ENCODE measurements around the gene NCAM1. TPM values are rescaled to one million over a fixed set of nuclear protein-coding genes. Genes with fewer than 3 reads are reported as not detected.

Gene NCAM1
- total RNA-seq, 1 donor from 2014 or later: not detected

DNA sequence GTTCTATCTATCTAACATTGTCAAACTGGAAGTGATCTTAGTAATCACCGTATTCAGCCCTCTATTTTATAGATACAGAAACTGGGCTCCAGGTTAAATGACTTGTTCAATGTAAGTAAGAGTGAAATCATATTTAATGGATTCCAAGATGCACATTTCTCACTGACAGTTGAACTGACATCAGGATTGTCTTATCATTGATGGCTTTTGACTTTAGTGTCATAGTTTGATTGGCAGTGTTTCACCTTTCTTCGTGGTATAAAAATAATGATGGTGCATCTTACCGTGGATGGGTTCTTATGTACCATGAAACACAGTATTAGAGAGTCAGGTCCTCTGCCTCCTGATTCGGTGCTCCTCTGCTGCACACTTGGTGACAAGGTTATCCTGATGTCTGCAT lies 123.1 kb downstream of the NCAM1 start:
- Mint-ChIP-seq H3K36me3 (ENCODE audit: low read depth) (no peaks in the 10 kb centered on the region), H3K4me3 (no peak overlapping the region), H3K9me3 (no peaks in the 10 kb centered on the region), H3K27me3 (ENCODE audit: insufficient read depth) (no peaks in the 10 kb centered on the region), H3K27ac (no peak overlapping the region), H3K4me1 (ENCODE audit: low read depth) (no peaks in the 10 kb centered on the region)
- intact Hi-C loops (cut with micrococcal nuclease): no loop called here
- no peak for DNase-seq (ENCODE audit: low spot score)

DNA sequence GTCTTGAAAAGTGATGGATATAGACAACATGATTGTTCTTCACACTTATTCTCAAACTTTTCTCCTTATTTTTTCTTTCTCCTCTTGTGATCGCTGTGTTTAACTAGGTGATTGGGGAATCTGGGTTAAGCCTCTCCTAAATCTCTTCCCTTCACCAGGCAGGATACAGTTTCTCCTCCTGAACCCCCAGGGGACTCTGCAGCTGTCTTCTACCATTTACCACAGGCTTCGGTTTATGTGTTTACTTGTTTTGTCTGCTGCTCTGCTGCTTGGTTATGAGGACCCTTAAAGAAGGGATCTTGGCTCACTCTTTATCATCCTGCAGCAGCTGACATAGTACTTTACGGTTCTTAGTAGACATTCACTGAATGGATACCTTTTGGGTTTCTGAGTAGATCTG lies 124.2 kb downstream of the NCAM1 start:
- Mint-ChIP-seq H3K4me1 (ENCODE audit: low read depth) (no peaks in the 10 kb centered on the region), H3K27me3 (ENCODE audit: insufficient read depth) (no peaks in the 10 kb centered on the region), H3K9me3 (no peaks in the 10 kb centered on the region), H3K36me3 (ENCODE audit: low read depth) (no peaks in the 10 kb centered on the region), H3K27ac (no peak overlapping the region), H3K4me3 (no peak overlapping the region)
- no peak for DNase-seq (ENCODE audit: low spot score)
- intact Hi-C loops (cut with micrococcal nuclease): no loop called here

DNA sequence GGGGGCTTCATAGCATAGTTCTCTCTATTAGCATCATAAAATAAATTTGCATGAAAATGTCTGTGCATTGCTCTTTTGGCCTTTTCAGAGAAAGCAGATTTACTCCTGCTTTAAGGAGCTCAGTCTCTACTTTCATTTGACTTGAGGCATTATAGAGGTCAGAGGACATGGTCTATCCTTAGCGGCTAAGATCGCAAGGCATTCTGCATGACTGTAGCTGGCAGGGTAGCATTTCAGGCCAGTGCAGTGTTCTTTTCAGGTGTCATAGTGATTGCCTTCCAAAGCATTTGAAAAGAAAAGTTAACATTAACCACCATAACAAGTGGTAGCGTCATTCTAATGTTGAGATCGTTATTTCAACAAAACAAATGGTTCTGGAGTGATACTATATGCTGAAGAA lies 126.5 kb downstream of the NCAM1 start:
- DNase-seq (ENCODE audit: low spot score): no peak
- H3K4me1 Mint-ChIP-seq (ENCODE audit: low read depth): no peaks in the 10 kb centered on the region
- peaks cover 2% of the 10 kb centered on the region for H3K27me3 Mint-ChIP-seq (ENCODE audit: insufficient read depth)
- no peak overlapping the region for H3K4me3 Mint-ChIP-seq
- no peaks in the 10 kb centered on the region for H3K36me3 Mint-ChIP-seq (ENCODE audit: low read depth)
- no peaks in the 10 kb centered on the region for H3K9me3 Mint-ChIP-seq
- H3K27ac Mint-ChIP-seq: no peak overlapping the region
- intact Hi-C loops (cut with micrococcal nuclease): no loop called here

DNA sequence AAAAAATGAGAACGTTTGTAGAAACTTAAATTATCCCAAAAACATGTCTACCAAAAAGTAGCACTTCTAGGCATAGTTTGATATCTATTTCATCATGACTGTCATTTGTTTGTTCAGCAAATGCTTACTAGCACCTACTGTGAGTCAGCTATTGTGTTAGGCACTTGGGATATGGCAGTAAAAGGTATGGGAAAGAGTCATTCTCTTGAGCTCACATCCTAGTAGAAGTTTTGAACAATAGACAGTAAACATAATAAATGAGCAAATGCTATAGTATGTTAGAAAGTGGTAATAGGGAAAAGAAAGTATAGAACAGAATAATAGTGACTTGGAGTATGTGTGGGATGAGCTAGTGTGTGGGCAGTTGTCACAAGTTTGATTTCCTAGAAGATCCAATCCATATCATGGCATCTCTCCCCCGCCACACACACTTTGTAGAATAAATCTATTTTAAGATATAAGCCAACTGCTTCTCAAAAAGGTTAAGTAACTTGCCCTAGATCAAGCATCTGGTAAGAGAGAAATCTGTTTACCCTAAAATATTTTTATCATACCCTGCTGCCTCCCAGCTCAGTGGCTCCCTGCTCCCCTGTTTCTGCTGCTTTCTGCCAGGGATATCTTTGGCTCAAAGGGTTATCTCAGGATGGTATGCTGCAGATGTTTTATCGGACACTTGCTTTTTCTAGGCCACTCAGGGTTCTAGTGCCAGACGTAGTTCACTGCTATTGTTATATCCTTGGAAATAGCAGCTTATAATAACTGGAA lies 129.7 kb downstream of the NCAM1 start:
- Mint-ChIP-seq H3K4me1 (ENCODE audit: low read depth) (no peaks in the 10 kb centered on the region), H3K9me3 (no peaks in the 10 kb centered on the region), H3K4me3 (no peak overlapping the region), H3K36me3 (ENCODE audit: low read depth) (no peaks in the 10 kb centered on the region), H3K27ac (no peak overlapping the region), H3K27me3 (ENCODE audit: insufficient read depth) (peaks cover 2% of the 10 kb centered on the region)
- DNase-seq (ENCODE audit: low spot score): no peak
- intact Hi-C loops (cut with micrococcal nuclease): no loop called here

DNA sequence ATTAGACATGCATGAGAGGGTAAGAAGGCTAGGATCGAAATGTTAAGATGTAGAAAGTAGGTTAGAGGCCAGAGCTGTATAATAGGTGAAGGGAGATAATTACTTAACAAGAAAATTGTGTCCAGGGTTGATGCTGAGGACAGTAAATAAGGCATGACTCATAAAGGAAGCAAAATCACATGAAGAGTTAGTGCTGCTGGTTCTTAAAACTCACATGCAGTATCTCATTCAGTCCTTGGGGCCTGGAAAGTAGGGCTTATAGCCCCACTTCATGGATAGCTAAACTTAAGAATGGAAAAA lies 130.2 kb downstream of the NCAM1 start:
- H3K27ac Mint-ChIP-seq: no peak overlapping the region
- no peaks in the 10 kb centered on the region for H3K36me3 Mint-ChIP-seq (ENCODE audit: low read depth)
- intact Hi-C loops (cut with micrococcal nuclease): no loop called here
- H3K9me3 Mint-ChIP-seq: no peaks in the 10 kb centered on the region
- DNase-seq (ENCODE audit: low spot score): no peak
- peaks cover 2% of the 10 kb centered on the region for H3K27me3 Mint-ChIP-seq (ENCODE audit: insufficient read depth)
- H3K4me1 Mint-ChIP-seq (ENCODE audit: low read depth): no peaks in the 10 kb centered on the region
- H3K4me3 Mint-ChIP-seq: no peak overlapping the region

DNA sequence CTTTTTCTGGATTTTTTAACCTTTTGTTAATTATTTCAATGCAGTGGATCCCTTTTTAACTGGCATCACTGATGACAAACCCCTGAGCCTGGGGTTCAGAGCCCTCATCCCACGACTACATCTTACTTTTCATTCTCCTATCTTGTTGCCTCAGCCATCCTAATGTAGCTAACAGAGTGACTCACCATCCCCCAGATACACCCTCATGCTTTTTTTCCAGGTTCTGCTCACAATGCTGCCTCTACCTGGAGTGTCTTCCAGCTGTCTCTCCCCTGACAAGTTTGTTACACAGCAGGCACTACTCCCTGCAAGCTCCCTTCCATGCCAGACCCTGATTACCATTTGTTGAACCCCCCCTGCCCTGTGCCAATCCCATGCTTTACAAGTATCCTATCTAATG lies 135.4 kb downstream of the NCAM1 start:
- no peak overlapping the region for H3K4me3 Mint-ChIP-seq
- intact Hi-C loops (cut with micrococcal nuclease): no loop called here

DNA sequence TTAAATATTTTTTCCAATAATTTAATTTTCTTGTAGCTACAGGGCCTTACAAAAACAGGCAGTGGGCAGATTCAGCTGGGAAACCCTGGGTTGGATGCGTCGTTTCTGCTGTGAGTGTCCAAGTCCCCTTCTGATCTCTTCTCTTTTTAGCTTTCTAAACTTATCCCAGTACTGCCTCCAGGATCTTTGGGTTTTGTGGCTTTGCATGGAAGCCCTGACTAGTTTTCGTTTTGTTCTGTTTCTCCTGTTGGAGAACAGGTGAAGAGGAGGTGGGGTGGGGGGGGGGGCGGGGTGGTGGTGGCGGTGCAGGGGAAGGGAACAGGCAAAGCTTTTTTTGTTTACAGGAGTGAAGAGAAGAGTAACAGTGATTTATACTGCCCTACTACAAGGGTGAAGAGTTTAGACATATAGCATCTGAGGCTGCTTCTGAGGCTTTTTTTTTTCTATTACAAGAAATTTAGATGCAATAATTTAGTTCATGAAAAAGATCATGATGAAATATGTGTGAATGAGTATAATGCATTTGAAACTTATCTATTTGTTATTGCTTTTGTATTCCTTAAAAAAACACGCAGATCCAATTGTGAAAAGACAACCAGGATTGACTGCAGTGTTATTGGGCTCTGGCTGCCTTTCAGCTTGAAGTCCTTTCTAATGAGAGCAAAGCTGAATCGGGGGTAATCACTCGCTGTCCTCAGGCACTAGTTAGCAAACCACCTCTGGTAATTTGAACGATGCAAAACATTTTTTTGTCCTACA lies 142.9 kb downstream of the NCAM1 start:
- no peaks in the 10 kb centered on the region for H3K9me3 Mint-ChIP-seq
- H3K36me3 Mint-ChIP-seq (ENCODE audit: low read depth): no peaks in the 10 kb centered on the region
- peaks cover 3% of the 10 kb centered on the region for H3K27me3 Mint-ChIP-seq (ENCODE audit: insufficient read depth)
- intact Hi-C loops (cut with micrococcal nuclease): no loop called here
- no peak overlapping the region for H3K27ac Mint-ChIP-seq
- no peak for DNase-seq (ENCODE audit: low spot score)
- H3K4me1 Mint-ChIP-seq (ENCODE audit: low read depth): no peaks in the 10 kb centered on the region
- H3K4me3 Mint-ChIP-seq: no peak overlapping the region

More for the DNA sequence above, 135.4 kb downstream of the NCAM1 start:
- H3K4me1 Mint-ChIP-seq (ENCODE audit: low read depth): no peaks in the 10 kb centered on the region
- H3K9me3 Mint-ChIP-seq: no peaks in the 10 kb centered on the region
- H3K27me3 Mint-ChIP-seq (ENCODE audit: insufficient read depth): peaks cover under 1% of the 10 kb centered on the region
- H3K36me3 Mint-ChIP-seq (ENCODE audit: low read depth): no peaks in the 10 kb centered on the region
- DNase-seq (ENCODE audit: low spot score): no peak
- no peak overlapping the region for H3K27ac Mint-ChIP-seq

DNA sequence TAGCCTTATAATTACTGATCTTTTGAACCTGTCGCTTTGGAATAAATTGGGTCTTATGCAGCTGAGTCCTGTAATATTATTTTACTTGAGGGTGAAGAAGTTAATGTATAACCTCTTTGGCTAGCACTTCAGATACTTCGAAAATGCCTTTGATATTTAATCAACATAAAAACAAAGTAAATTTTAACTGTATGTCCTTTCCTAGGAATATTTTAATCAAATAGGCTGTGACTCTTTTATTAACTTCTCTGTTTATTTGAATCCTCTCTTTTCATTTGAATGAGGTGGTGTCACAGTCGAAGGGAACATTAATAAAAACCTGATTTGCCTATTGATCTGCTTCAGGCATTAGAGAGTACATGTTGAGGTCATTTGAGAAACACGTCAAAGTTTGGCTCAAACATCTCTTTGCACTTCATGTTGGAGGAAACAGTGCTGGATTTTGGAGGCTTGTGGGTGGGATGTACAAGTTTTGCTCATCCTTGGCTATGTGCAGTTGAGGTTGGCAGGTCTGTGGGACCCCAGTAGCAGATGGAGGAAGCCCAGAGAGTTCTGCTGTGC lies 143.6 kb downstream of the NCAM1 start:
- H3K4me1 Mint-ChIP-seq (ENCODE audit: low read depth): no peaks in the 10 kb centered on the region
- no peak for DNase-seq (ENCODE audit: low spot score)
- no peaks in the 10 kb centered on the region for H3K36me3 Mint-ChIP-seq (ENCODE audit: low read depth)
- no peak overlapping the region for H3K27ac Mint-ChIP-seq
- intact Hi-C loops (cut with micrococcal nuclease): no loop called here
- peaks cover 3% of the 10 kb centered on the region for H3K27me3 Mint-ChIP-seq (ENCODE audit: insufficient read depth)
- no peak overlapping the region for H3K4me3 Mint-ChIP-seq
- H3K9me3 Mint-ChIP-seq: no peaks in the 10 kb centered on the region

DNA sequence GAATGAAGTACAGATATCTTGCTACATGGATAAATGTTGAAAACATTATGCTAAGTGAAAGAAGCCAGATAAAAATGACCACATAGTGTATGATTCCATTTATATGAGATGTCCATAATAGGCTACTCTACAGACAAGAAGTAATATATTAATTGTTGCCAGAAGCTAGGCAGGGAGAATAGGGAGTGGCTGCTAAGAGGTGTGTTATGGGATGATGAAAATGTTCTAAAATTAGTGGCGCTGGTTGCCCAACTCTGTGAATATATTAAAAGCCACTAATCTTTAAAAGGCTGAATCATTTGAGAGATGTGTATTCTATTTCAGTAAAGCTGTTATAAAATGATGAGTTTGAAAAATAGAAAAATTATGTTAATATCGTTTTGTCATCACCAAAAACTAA lies 144.4 kb downstream of the NCAM1 start:
- no peak overlapping the region for H3K27ac Mint-ChIP-seq
- no peak for DNase-seq (ENCODE audit: low spot score)
- H3K9me3 Mint-ChIP-seq: no peaks in the 10 kb centered on the region
- no peaks in the 10 kb centered on the region for H3K36me3 Mint-ChIP-seq (ENCODE audit: low read depth)
- H3K4me3 Mint-ChIP-seq: no peak overlapping the region
- peaks cover 3% of the 10 kb centered on the region for H3K27me3 Mint-ChIP-seq (ENCODE audit: insufficient read depth)
- no peaks in the 10 kb centered on the region for H3K4me1 Mint-ChIP-seq (ENCODE audit: low read depth)
- intact Hi-C loops (cut with micrococcal nuclease): no loop called here

DNA sequence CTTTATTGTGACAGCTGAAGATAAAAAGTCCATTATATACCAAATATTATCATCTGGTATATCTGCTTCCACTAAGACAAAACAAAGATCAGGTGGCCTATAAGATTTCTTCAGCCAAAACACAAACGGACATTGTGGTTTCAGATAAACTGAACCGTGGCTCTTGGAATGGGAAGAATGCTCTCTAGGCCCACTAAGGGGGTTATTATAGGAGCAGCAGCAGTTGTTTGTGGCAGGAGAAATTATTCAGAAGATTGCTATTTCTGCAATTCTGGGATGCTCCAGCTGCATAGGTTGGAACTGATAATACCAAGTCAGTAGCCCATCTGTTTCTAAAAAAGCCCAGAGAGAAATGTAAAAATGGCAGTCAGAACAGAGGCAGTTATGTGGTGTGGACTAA lies 145.3 kb downstream of the NCAM1 start:
- no peak overlapping the region for H3K27ac Mint-ChIP-seq
- no peak overlapping the region for H3K4me3 Mint-ChIP-seq
- no peak for DNase-seq (ENCODE audit: low spot score)
- no peaks in the 10 kb centered on the region for H3K4me1 Mint-ChIP-seq (ENCODE audit: low read depth)
- H3K27me3 Mint-ChIP-seq (ENCODE audit: insufficient read depth): peaks cover 3% of the 10 kb centered on the region
- no peaks in the 10 kb centered on the region for H3K36me3 Mint-ChIP-seq (ENCODE audit: low read depth)
- H3K9me3 Mint-ChIP-seq: no peaks in the 10 kb centered on the region
- intact Hi-C loops (cut with micrococcal nuclease): no loop called here

DNA sequence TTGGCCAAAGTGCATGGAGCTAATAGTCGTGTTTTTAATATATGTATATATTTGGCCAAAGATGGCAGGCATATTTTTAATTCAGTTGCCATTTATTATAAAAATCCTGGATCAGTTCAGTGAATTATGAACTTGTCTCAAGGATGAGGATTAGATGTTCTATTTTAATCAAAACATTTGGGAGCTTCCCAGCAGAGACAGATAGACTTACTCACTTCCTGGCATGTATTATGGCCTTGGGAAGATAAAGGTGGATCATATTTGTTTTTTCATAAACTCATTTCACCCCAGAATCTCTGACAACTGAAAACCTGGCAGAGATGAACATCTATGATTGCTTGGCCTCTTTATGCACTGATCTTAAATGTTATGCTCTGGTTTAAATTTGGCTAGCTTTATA lies 148.8 kb downstream of the NCAM1 start:
- Mint-ChIP-seq H3K36me3 (ENCODE audit: low read depth) (no peaks in the 10 kb centered on the region), H3K9me3 (no peaks in the 10 kb centered on the region), H3K27me3 (ENCODE audit: insufficient read depth) (no peaks in the 10 kb centered on the region), H3K4me3 (no peak overlapping the region), H3K4me1 (ENCODE audit: low read depth) (no peaks in the 10 kb centered on the region), H3K27ac (no peak overlapping the region)
- no peak for DNase-seq (ENCODE audit: low spot score)
- intact Hi-C loops (cut with micrococcal nuclease): loop anchor here (5.0 kb wide), 1 partner anchor 893 kb away; no protein-coding TSS in a partner anchor

DNA sequence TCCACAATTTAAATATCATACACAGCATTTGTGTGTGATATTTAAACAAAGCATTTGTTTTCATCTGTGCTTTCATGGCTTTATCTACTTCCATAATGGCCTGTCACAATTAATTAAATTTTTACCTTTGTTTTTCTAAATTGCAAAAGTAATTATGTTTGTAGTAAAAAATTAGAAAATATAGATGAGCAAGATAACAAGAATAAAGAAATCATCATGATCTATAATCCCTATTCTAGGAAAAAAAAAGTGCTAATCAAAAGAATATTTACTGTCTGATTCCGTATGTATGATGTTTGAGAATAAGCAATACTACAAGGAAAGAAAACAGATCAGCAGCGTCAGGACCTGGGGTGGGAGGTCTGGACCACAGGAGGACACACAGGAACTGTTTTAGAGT lies 149.9 kb downstream of the NCAM1 start:
- intact Hi-C loops (cut with micrococcal nuclease): loop anchor here (5.0 kb wide), 1 partner anchor 894 kb away; no protein-coding TSS in a partner anchor
- DNase-seq (ENCODE audit: low spot score): no peak
- Mint-ChIP-seq H3K27ac (no peak overlapping the region), H3K27me3 (ENCODE audit: insufficient read depth) (no peaks in the 10 kb centered on the region), H3K9me3 (no peaks in the 10 kb centered on the region), H3K4me1 (ENCODE audit: low read depth) (no peaks in the 10 kb centered on the region), H3K36me3 (ENCODE audit: low read depth) (no peaks in the 10 kb centered on the region), H3K4me3 (no peak overlapping the region)

DNA sequence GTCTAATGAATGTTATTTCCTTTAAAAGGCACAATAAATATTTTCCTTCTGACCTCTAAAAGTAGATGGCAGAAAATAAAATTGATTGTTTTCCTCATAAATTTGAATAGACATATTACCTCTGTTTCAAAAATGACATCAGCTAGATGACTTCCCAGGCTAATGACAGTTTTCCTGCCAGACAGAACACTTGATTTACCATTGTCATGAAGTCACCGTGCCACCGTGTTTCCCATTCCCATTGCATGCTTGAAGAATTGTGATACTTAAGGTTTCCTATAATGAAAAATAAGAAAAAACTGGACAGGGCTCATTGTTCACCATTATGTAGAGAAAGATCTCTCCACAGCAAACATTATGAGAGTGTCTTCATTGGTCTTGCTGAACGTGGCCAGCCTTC lies 151.1 kb downstream of the NCAM1 start:
- Mint-ChIP-seq H3K27me3 (ENCODE audit: insufficient read depth) (no peaks in the 10 kb centered on the region), H3K36me3 (ENCODE audit: low read depth) (no peaks in the 10 kb centered on the region)
- intact Hi-C loops (cut with micrococcal nuclease): loop anchor here (5.0 kb wide), 1 partner anchor 895 kb away; no protein-coding TSS in a partner anchor

More for the DNA sequence above, 151.1 kb downstream of the NCAM1 start:
- H3K4me1 Mint-ChIP-seq (ENCODE audit: low read depth): no peaks in the 10 kb centered on the region
- H3K4me3 Mint-ChIP-seq: no peak overlapping the region
- no peak for DNase-seq (ENCODE audit: low spot score)
- no peak overlapping the region for H3K27ac Mint-ChIP-seq
- no peaks in the 10 kb centered on the region for H3K9me3 Mint-ChIP-seq

Measured in activated T-helper 1 cell treated with anti-CD3 and anti-CD28 coated beads, Interleukin-12 subunit alpha, Interleukin-12 subunit beta, Interleukin-2, Interleukin-4 antibody, amounts not matched to agents 30 ng/mL and 10 ng/mL and 1 ng/mL, durations not matched to agents 14 hours and 24 hours and 36 hours (primary cell).